ENCODE data around the gene ASB5. TPM values are rescaled to one million over a fixed set of nuclear protein-coding genes. Genes with fewer than 3 reads are reported as not detected.

Gene ASB5
- total RNA-seq, 1 donor from 2014 or later: not detected

Other genes with a start within 250 kb of the ASB5 start
- 0.19 and 0.51 TPM in 2 replicates for gene WDR17, start 203.4 kb downstream of the ASB5 start, total RNA-seq
- gene SPATA4, start 73.6 kb downstream of the ASB5 start, total RNA-seq: not detected in 2 replicates
- gene SPCS3, start 50.7 kb upstream of the ASB5 start, total RNA-seq: 91.9 and 117 TPM in 2 replicates

Measured in dermis blood vessel endothelial cell (primary cell).